ENCODE results near the gene STEAP1B.

The STEAP1B gene

GRCh38 chr7:22427104-22427503 is 72.9 kb downstream of the STEAP1B start:
- DNase-seq: no peak

GRCh38 chr7:22426463-22427094 is 73.4 kb downstream of the STEAP1B start:
- DNase-seq: no peak

- no peak for DNase-seq
Measured at GRCh38 chr7:22425361-22425760, 74.6 kb downstream of the STEAP1B start.

- no peak for DNase-seq
Measured at GRCh38 chr7:22422831-22423615, 77.0 kb downstream of the STEAP1B start.

GRCh38 chr7:22420973-22421635 is 78.9 kb downstream of the STEAP1B start:
- DNase-seq: no peak

GRCh38 chr7:22420008-22420407 is 80.0 kb downstream of the STEAP1B start:
- no peak for DNase-seq

GRCh38 chr7:22419488-22419887 is 80.5 kb downstream of the STEAP1B start:
- no peak for DNase-seq

GRCh38 chr7:22418251-22419046 is 81.5 kb downstream of the STEAP1B start:
- DNase-seq: no peak

GRCh38 chr7:22417841-22418240 is 82.1 kb downstream of the STEAP1B start:
- no peak for DNase-seq

GRCh38 chr7:22417349-22417748 is 82.6 kb downstream of the STEAP1B start:
- no peak for DNase-seq

GRCh38 chr7:22414424-22414823 is 85.6 kb downstream of the STEAP1B start:
- no peak for DNase-seq

GRCh38 chr7:22413211-22413610 is 86.8 kb downstream of the STEAP1B start:
- no peak for DNase-seq

- no peak for DNase-seq
Measured at GRCh38 chr7:22411977-22412693, 87.9 kb downstream of the STEAP1B start.

- DNase-seq: no peak
Measured at GRCh38 chr7:22406715-22407114, 93.3 kb downstream of the STEAP1B start.

GRCh38 chr7:22404421-22405023 is 95.5 kb downstream of the STEAP1B start:
- DNase-seq: no peak

GRCh38 chr7:22403344-22403743 is 96.6 kb downstream of the STEAP1B start:
- DNase-seq: no peak

- no peak for DNase-seq
Measured at GRCh38 chr7:22402250-22402649, 97.7 kb downstream of the STEAP1B start.

- no peak for DNase-seq
Measured at GRCh38 chr7:22400936-22401553, 98.9 kb downstream of the STEAP1B start.

GRCh38 chr7:22400150-22400814 is 99.7 kb downstream of the STEAP1B start:
- no peak for DNase-seq

- DNase-seq: no peak
Measured at GRCh38 chr7:22399546-22399945, 100.4 kb downstream of the STEAP1B start.

- no peak for DNase-seq
Measured at GRCh38 chr7:22399091-22399490, 100.9 kb downstream of the STEAP1B start.

Data from activated CD4-positive, alpha-beta T cell treated with anti-CD3 and anti-CD28 coated beads, Interleukin-2, amount 50 U/mL, for 1 hour (primary cell).